DND-41 (cell line): ENCODE measurements around the gene DHCR24.

ENCODE experiments used
- ATAC-seq: fragments of 200-7000 bp; cut with Tn5 transposase; 3 replicates; pipeline ENCODE4 v1.9.1; 2021; ENCODE audit warnings: low read depth; ENCODE audit not compliant: insufficient read depth
- DNase-seq: peaks from one replicate; pipeline ENCODE4 v3.0.0-alpha.2; 2020
- H2AFZ ChIP-seq: 2 replicates; pipeline ENCODE4 v1.6.0; 2012; ENCODE audit warnings: low read depth, low read length
- H3K27ac ChIP-seq: 2 replicates; pipeline ENCODE4 v1.5.1; 2012; ENCODE audit warnings: low read length, inconsistent platforms
- H3K27me3 ChIP-seq: fragments of 200-600 bp; sonication (generic); 2 replicates; pipeline ENCODE4 v1.6.0; 2012; ENCODE audit warnings: low read length, mild to moderate bottlenecking, inconsistent platforms; ENCODE audit not compliant: insufficient read depth, poor library complexity
- H3K36me3 ChIP-seq: 2 replicates; pipeline ENCODE4 v1.5.1; 2012; ENCODE audit warnings: low read length, inconsistent platforms; ENCODE audit not compliant: insufficient read depth
- H3K4me1 ChIP-seq: 2 replicates; pipeline ENCODE4 v1.5.1; 2012; ENCODE audit warnings: mild to moderate bottlenecking, low read length; ENCODE audit not compliant: insufficient read depth
- H3K4me2 ChIP-seq: 2 replicates; pipeline ENCODE4 v1.6.0; 2012; ENCODE audit warnings: mild to moderate bottlenecking, moderate library complexity, low read length, inconsistent platforms; ENCODE audit not compliant: insufficient read depth
- H3K4me3 ChIP-seq, 2 experiments: fragments of 200-600 bp in 1 of 2; shearing (Covaris generic) in 1 of 2; 2 replicates each; pipeline ENCODE4 v1.5.1; 2012 to 2016; ENCODE audit warnings: inconsistent platforms in 2 of 2, low read length in 2 of 2, mild to moderate bottlenecking in 2 of 2, low read depth in 1 of 2, moderate library complexity in 1 of 2
- H3K79me2 ChIP-seq: 2 replicates; pipeline ENCODE4 v1.6.0; 2012; ENCODE audit warnings: low read length, inconsistent platforms; ENCODE audit not compliant: insufficient read depth
- H3K9ac ChIP-seq: 2 replicates; pipeline ENCODE4 v1.6.0; 2012; ENCODE audit warnings: low read depth, mild to moderate bottlenecking, inconsistent platforms, low read length, moderate library complexity
- H3K9me3 ChIP-seq: 2 replicates; pipeline ENCODE4 v1.5.1; 2012; ENCODE audit warnings: low read length, moderate library complexity, mild to moderate bottlenecking, inconsistent platforms; ENCODE audit not compliant: insufficient read depth, severe bottlenecking
- H4K20me1 ChIP-seq: 2 replicates; pipeline ENCODE4 v1.6.0; 2012; ENCODE audit warnings: low read length; ENCODE audit not compliant: insufficient read depth
- EZH2 ChIP-seq: IDR thresholded peaks from 3 replicates; pipeline ENCODE4 v1.6.1; 2012; ENCODE audit warnings: borderline replicate concordance, low read depth, mild to moderate bottlenecking, moderate library complexity, low read length, inconsistent platforms; ENCODE audit not compliant: severe bottlenecking
- TF ChIP-seq, protein P1 (sequence below): IDR thresholded peaks from 2 replicates; pipeline ENCODE4 v1.5.1; 2012; ENCODE audit warnings: borderline replicate concordance, low read length, moderate library complexity, mild to moderate bottlenecking; ENCODE audit not compliant: poor library complexity, severe bottlenecking; ENCODE audit errors: extremely low read depth

Gene DHCR24

DNA sequence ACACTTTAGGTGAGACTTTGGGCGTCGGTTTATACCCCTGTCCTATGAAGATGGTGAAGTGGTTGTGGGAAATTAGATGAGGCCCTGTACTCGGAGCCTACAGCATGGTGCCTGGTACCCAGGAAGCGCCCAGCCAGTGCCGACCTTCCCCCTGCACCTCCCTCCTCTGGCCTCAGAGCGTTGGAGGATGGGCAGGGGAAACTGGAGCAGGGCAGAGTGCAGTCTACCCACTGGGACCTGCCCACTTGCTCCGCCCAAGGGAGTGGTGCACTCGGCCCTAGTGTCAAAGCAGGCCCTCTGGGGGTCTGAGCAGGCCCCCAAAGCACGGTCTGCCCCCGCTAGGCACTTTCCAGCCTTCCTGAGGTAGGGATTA, 72.9 kb downstream of the DHCR24 start:
- no peak overlapping the region for H3K4me2 ChIP-seq
- no peaks in the 10 kb centered on the region for H3K9me3 ChIP-seq
- H3K27me3 ChIP-seq: no peaks in the 10 kb centered on the region
- H3K4me1 ChIP-seq: no peaks in the 10 kb centered on the region
- no peak overlapping the region for H3K27ac ChIP-seq
- H2AFZ ChIP-seq: no peak overlapping the region
- TF ChIP-seq EZH2: no peak
- TF ChIP-seq, protein P1, sequence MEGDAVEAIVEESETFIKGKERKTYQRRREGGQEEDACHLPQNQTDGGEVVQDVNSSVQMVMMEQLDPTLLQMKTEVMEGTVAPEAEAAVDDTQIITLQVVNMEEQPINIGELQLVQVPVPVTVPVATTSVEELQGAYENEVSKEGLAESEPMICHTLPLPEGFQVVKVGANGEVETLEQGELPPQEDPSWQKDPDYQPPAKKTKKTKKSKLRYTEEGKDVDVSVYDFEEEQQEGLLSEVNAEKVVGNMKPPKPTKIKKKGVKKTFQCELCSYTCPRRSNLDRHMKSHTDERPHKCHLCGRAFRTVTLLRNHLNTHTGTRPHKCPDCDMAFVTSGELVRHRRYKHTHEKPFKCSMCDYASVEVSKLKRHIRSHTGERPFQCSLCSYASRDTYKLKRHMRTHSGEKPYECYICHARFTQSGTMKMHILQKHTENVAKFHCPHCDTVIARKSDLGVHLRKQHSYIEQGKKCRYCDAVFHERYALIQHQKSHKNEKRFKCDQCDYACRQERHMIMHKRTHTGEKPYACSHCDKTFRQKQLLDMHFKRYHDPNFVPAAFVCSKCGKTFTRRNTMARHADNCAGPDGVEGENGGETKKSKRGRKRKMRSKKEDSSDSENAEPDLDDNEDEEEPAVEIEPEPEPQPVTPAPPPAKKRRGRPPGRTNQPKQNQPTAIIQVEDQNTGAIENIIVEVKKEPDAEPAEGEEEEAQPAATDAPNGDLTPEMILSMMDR: no peak
- H3K36me3 ChIP-seq: no peaks in the 10 kb centered on the region
- no peak overlapping the region for H3K4me3 ChIP-seq
- no peak overlapping the region for H3K9ac ChIP-seq
- no peaks in the 10 kb centered on the region for H3K79me2 ChIP-seq
- DNase-seq: no peak
- no peak for ATAC-seq
- peaks cover 7% of the 10 kb centered on the region; the same call in 1 of the 2 replicates for H4K20me1 ChIP-seq

GRCh38 chr1:54813485-54814125, 73.4 kb downstream of the DHCR24 start:
- Histone ChIP-seq H3K9me3 (no peaks in the 10 kb centered on the region), H3K36me3 (no peaks in the 10 kb centered on the region), H3K4me1 (no peaks in the 10 kb centered on the region), H3K79me2 (no peaks in the 10 kb centered on the region), H3K4me2 (no peak overlapping the region), H2AFZ (no peak overlapping the region), H3K27ac (no peak overlapping the region), H3K4me3 (no peak overlapping the region), H3K9ac (no peak overlapping the region), H3K27me3 (no peaks in the 10 kb centered on the region), H4K20me1 (peaks cover 7% of the 10 kb centered on the region; the same call in 1 of the 2 replicates)
- ATAC-seq (no peak), DNase-seq (no peak)
- TF ChIP-seq, protein P1: no peak
- no peak for TF ChIP-seq EZH2

DNA sequence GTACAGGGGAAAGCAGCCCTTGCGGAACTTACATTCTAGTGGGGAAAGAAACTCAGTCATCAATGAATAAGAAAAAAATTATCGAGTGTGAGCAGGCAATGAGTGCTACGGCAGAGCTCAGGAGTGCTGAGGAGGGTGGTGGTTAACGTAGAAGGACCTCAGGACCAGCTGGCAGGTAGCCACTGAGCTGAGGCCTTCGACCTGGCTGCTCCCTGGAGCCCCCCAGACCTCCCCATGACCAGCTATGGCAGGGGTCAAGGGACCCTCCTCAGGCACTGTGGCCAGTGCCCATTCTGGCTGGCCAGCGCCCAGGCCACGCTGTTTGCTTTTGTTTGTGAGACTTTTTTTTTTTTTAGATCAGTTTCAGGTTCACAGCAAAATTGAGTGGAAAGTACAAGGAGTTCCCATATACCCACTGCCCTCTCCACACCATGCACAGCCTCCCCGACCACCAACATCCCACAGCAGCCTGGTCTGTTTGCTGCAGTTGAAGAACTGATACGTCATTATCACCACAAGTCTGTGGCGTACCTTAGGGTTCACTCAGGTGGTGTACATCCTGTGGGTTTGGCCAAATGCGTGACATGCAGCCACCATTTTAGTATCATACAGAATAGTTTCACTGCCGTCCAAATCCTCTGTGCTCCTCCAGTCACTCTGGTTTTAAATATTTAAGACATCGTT, 74.1 kb downstream of the DHCR24 start:
- Histone ChIP-seq H3K4me3 (no peak overlapping the region), H3K9me3 (no peaks in the 10 kb centered on the region), H2AFZ (no peak overlapping the region), H3K79me2 (no peaks in the 10 kb centered on the region), H3K36me3 (no peaks in the 10 kb centered on the region), H4K20me1 (peaks cover 7% of the 10 kb centered on the region; the same call in 1 of the 2 replicates), H3K27ac (no peak overlapping the region), H3K9ac (no peak overlapping the region), H3K4me2 (no peak overlapping the region), H3K27me3 (no peaks in the 10 kb centered on the region), H3K4me1 (no peaks in the 10 kb centered on the region)
- ATAC-seq: no peak
- TF ChIP-seq EZH2: no peak
- DNase-seq: no peak
